NCI-H2227 (cell line): ENCODE data around the gene GCNT4.
"Not testable (repeated sequence)": the region's sequence is repeated elsewhere in the genome, so short reads cannot be mapped to it uniquely, and the experiment has no call there.

Source experiments
- DNase-seq: peaks from one replicate; lab custom pipeline; 2025; ENCODE audit not compliant: unreplicated experiment; lab: John Stamatoyannopoulos, UW

The GCNT4 gene, protein sequence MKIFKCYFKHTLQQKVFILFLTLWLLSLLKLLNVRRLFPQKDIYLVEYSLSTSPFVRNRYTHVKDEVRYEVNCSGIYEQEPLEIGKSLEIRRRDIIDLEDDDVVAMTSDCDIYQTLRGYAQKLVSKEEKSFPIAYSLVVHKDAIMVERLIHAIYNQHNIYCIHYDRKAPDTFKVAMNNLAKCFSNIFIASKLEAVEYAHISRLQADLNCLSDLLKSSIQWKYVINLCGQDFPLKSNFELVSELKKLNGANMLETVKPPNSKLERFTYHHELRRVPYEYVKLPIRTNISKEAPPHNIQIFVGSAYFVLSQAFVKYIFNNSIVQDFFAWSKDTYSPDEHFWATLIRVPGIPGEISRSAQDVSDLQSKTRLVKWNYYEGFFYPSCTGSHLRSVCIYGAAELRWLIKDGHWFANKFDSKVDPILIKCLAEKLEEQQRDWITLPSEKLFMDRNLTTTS

DNA sequence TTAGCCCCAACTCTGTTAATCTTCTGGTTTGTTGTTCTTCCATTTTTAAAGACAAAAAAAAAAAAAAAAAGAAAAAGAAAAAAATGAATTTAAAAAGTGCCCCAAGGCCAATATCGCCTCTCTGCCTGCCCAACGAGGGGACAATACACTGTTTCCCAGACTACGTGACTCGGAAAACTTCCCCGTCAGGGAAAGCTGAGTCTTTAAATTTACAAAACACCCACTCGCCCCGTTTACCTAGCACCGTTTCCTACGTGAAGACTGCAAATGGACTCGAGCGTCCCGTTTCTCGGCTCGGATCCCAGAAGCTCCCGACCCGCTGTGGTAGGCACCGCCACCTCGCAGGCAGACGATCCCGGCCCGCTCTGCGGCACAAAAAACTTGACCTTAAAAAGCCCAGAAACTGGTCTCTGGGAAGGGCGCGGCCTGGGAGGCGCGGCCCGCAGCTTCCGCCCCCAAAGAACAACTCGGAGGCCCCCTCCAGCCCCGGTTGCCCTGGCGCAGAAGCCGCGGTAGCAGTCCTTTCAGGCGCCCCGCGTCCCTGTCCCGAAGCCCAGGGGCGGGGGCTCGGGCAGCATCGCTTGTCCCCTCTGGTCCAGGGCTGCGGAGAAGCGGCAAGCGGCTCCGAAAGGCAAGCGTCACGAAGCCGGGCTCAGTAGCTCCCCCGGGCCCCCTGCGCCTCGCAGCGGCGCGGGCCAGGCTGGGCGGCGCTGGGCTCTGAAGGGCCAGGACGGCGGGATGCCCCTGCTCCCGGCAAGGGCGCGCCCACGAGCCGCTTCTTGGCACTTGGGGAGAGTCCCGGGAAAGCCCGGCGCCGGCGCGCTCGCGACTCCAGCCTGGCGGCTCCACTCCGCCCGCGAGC is at the start of gene GCNT4:
Gene GCNT4 (minus strand): TSS at position 367 of the 862 bp plus-strand sequence. CDS start 22,521 bp downstream, outside the sequence.
- DNase-seq = no peak

DNA sequence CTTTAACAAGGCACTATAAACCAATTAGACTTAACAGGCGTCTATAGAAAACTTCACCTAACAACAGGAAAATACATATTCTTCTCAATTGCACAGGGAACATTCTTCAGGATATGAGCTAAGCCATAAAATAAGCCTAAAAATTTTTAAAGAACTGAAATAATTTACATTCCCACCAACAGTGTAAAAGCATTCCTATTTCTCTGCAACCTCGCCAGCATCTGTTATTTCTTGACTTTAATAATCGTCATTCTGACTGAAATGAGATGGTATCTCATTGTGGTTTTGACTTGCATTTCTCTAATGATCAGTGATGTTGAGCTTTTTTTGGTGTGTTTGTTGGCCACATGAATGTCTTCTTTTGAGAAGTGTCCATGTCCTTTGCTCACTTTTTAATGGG is 43.6 kb upstream of the GCNT4 start:
- DNase-seq = not testable (repeated sequence)

GRCh38 chr5:75091597-75091996 is 39.2 kb upstream of the GCNT4 start:
- no peak for DNase-seq

DNA sequence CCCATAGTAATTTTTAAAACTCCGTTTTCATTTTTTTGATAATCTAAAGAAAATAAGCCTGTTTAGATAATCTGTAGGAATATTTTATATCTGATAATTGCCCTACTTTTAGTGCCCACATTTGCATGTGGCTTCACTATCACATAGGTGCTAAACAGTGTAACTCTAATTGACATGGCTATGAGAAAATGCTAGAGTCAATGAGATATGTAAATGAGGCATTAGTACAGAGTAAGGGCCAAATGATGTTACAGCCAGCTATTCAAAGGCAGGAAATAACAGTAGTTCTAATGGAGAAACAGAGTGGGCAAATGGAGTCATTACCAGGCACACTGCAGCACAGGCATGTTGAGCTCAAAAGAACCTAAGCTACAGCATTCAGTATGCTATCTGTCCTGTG is 37.3 kb upstream of the GCNT4 start:
- no peak for DNase-seq

GRCh38 chr5:75089137-75089536 is 36.8 kb upstream of the GCNT4 start:
- DNase-seq = no peak

DNA sequence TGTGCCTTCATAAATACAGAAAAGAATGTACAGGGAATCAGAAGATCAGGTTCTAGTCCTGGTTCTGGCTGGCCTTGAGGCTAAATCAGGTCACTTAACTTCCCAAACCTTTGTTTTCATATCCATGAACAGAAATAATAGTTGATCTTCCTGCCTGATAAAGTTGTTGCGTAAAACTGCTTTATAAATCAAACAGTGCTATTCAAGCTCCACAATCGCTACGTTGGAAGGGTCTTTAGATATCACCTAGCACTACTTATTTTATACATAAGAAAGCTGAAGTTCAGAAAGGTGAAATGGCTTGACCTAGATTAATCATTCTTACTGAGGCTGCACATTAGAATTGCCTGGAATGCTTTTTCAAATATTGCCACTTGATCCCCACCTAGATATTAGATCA is 36.3 kb upstream of the GCNT4 start:
- DNase-seq = no peak

GRCh38 chr5:75081510-75081909 is 29.2 kb upstream of the GCNT4 start:
- no peak for DNase-seq

GRCh38 chr5:75079346-75079745 is 27.0 kb upstream of the GCNT4 start:
- not testable (repeated sequence) for DNase-seq

- DNase-seq = no peak
Observed at GRCh38 chr5:75078027-75078426, 25.7 kb upstream of the GCNT4 start.

- DNase-seq = no peak
Observed at GRCh38 chr5:75072061-75072460, 19.7 kb upstream of the GCNT4 start.

DNA sequence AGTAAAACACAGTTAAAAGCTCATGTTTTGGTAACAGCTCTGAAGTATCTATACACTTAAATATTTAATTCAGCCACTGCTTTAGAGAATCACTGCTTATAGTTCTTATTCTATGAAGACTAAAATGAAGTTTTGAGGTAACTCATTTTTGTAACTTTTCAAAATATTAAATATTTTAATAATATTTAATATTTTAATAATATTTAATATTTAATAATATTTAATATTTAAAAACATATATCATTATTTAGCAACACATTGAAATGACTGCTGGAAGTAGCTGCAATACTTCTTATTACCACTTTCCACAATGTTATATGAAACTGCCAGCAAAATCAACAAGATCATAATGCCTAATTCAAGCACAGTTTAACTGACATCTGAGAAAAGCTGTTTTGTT is 18.7 kb upstream of the GCNT4 start:
- no peak for DNase-seq

GRCh38 chr5:75067434-75067833 is 15.1 kb upstream of the GCNT4 start:
- DNase-seq = no peak

GRCh38 chr5:75062925-75063531 is 10.7 kb upstream of the GCNT4 start:
- DNase-seq = no peak

DNA sequence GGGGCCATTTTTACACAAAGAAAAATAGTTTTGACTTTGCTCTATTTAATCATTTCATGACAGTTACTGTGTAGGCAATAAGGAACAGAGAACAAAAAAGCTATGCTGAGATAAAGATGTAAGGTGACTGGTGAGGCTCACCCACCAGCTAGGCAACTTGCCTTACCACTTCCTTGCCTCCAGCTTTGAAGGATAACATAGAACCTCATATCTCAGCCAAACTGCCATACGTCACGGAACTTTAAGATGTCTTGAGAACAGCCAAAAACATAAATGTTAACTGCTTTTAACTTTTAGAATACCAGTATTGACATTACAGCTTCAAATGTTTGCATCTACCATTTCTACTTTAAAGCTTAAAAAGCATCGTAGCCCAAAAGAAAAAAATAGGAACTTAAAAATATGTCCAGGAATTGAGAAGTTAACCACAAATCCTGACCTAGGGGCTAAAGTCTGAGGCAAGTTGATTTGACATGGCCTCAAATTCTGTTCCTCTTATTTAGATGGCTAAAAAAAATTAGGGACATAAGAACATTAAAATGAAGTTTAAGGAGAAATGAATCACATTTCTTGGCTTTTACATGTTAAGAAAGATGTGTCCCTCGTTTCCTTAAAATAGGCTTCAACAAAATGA is 7.7 kb upstream of the GCNT4 start:
- DNase-seq = no peak

- no peak for DNase-seq
Observed at GRCh38 chr5:75058986-75059535, 6.7 kb upstream of the GCNT4 start.

DNA sequence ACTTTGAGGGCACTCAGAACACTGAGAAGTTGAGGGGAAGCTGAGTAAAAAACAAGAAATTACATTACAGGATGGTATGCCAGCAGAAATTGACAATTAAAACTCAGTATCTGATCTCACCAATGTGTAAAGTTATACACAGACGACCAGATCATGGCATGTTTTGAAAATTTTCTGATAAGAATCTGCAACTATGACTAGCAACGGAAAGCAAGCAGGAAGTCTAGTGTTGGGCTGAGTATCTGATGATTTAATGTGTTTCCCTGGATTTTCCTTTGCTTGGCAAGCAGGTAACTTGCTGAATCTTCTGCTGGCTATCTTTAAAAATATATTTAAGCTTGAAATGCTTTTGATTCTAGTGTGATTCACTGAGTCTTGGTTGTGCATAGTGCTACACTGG is 5.2 kb upstream of the GCNT4 start:
- no peak for DNase-seq

GRCh38 chr5:75055727-75056144 is 3.4 kb upstream of the GCNT4 start:
- no peak for DNase-seq

DNA sequence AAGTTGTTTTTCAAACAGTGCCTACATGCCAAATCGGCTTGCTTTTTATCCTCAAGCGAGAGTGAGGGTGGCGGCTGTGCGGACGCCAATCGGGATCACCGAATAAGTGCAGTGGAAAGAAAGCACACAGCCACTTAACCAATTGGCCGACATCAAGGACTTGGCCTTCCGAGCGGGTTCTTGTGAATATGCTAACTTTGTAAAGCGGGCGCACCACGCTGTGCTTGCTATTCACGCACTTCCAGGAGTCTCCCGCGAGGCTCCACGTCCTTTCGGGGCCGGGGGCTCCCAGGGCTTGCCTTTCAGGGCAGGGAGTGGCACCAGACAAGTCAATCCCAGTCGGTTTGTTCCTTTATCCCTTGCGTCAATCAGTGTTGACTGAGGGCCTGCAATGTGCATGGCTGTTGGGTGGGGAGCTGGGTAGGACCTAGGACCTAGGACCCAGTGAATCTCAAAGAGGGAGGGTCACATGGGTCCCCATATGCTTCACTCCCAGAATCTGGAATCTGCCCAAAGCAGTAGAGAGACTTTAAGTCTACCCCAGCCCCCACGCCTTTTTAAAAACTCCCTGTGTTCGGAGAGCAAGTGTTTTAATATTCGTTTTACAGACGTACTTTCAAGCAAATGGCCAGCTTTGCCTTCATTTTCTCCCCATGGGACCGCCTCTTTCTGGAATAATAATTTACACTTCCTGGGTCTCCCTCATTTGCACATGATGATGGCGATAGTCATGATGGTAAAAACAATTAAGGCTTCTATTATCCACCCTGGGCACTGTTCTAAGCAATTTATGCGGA is 2.0 kb upstream of the GCNT4 start:
- DNase-seq = peak; percentile 29

- peak; percentile 35 for DNase-seq
Observed at GRCh38 chr5:75053304-75054133, 1.2 kb upstream of the GCNT4 start.
